SK-N-SH treated with all-trans-retinoic acid at 6 μM for 48 hours (cell line): ENCODE measurements around the gene DNAAF8.

ENCODE experiments used
- PPARA ChIP-seq: fragments of 250-450 bp; sonication (Bioruptor Pico); IDR thresholded peaks from 2 replicates; pipeline ENCODE4 v1.5.0; 2020; ENCODE audit warnings: mild to moderate bottlenecking, borderline replicate concordance
- ZNF565 ChIP-seq: fragments of 450-650 bp; formaldehyde crosslinking; conservative IDR thresholded peaks from 2 replicates; pipeline ENCODE4 v1.5.0; 2020; ENCODE audit warnings: low read depth, mild to moderate bottlenecking, moderate library complexity
- TF ChIP-seq, protein P1 (sequence below): fragments of 250-450 bp; sonication (Bioruptor Pico); IDR thresholded peaks from 2 replicates; pipeline ENCODE4 v1.5.1; 2021; ENCODE audit warnings: mild to moderate bottlenecking, moderate library complexity
- TF ChIP-seq, protein P2 (sequence below): fragments of 250-450 bp; sonication (Bioruptor Pico); IDR thresholded peaks from 2 replicates; pipeline ENCODE4 v1.5.1; 2020; ENCODE audit warnings: low read depth, mild to moderate bottlenecking, moderate library complexity

DNA sequence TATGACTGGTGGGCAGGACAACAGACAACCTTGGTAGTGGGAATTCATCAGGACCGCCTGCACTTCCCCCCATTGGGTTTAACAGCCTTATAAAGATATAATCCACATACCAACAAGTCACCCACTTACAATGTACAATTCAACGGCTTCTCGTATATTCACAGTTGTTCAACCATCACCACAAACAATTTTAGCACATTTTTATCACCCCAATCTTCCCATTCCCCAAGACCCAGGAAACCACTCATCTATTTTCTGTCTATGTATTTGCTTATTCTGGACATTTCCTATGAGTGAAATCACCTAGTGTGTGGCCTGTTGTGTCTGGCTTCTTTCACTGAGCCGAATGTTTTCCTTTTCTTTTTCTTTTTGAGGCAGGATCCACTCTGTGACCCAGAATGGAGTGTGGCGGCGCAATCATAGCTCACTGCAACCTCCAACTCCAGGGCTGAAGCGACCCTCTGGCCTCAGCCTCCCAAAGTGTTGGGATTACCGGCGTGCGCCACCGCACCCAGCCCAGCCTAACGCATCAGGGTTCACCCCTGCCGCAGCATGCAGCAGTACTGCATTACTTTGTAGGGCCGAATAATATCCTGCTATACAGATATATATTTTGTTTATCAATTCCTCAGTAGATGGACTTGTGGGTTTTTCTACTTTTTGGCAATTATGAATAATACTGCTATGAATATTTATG, 11.1 kb upstream of the DNAAF8 start:
- no peak for TF ChIP-seq PPARA (CRISPR knock-in tag)
- TF ChIP-seq, protein P1, sequence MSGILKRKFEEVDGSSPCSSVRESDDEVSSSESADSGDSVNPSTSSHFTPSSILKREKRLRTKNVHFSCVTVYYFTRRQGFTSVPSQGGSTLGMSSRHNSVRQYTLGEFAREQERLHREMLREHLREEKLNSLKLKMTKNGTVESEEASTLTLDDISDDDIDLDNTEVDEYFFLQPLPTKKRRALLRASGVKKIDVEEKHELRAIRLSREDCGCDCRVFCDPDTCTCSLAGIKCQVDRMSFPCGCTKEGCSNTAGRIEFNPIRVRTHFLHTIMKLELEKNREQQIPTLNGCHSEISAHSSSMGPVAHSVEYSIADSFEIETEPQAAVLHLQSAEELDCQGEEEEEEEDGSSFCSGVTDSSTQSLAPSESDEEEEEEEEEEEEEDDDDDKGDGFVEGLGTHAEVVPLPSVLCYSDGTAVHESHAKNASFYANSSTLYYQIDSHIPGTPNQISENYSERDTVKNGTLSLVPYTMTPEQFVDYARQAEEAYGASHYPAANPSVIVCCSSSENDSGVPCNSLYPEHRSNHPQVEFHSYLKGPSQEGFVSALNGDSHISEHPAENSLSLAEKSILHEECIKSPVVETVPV (CRISPR knock-in tag): no peak
- no peak for TF ChIP-seq ZNF565 (CRISPR knock-in tag)
- TF ChIP-seq, protein P2, sequence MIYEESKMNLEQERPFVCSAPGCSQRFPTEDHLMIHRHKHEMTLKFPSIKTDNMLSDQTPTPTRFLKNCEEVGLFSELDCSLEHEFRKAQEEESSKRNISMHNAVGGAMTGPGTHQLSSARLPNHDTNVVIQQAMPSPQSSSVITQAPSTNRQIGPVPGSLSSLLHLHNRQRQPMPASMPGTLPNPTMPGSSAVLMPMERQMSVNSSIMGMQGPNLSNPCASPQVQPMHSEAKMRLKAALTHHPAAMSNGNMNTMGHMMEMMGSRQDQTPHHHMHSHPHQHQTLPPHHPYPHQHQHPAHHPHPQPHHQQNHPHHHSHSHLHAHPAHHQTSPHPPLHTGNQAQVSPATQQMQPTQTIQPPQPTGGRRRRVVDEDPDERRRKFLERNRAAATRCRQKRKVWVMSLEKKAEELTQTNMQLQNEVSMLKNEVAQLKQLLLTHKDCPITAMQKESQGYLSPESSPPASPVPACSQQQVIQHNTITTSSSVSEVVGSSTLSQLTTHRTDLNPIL (CRISPR knock-in tag): no peak
